ENCODE measurements around the gene TMEM184B.

TMEM184B gene

GRCh38 chr22:38193580-38193979 is 79.2 kb downstream of the TMEM184B start:
- Mint-ChIP-seq H3K4me1 (peaks cover 29% of the 10 kb centered on the region), H3K27me3 (ENCODE audit: low read depth, poor library complexity) (peaks cover 15% of the 10 kb centered on the region), H3K27ac (no peak overlapping the region), H3K36me3 (ENCODE audit: low read depth) (no peaks in the 10 kb centered on the region), H3K4me3 (no peak overlapping the region), H3K9me3 (no peaks in the 10 kb centered on the region)
- no peak for TF ChIP-seq CTCF (IDR thresholded peaks at IDR 0.05)
- DNase-seq: no peak

GRCh38 chr22:38192475-38192863 is 80.3 kb downstream of the TMEM184B start:
- H3K27ac Mint-ChIP-seq: peak overlapping the region; percentile 87
- no peaks in the 10 kb centered on the region for H3K9me3 Mint-ChIP-seq
- H3K27me3 Mint-ChIP-seq (ENCODE audit: low read depth, poor library complexity): peaks cover 15% of the 10 kb centered on the region
- DNase-seq: no peak
- H3K4me1 Mint-ChIP-seq: peaks cover 32% of the 10 kb centered on the region
- no peak for TF ChIP-seq CTCF (IDR thresholded peaks at IDR 0.05)
- H3K4me3 Mint-ChIP-seq: no peak overlapping the region
- H3K36me3 Mint-ChIP-seq (ENCODE audit: low read depth): no peaks in the 10 kb centered on the region

GRCh38 chr22:38191731-38192474 is 80.9 kb downstream of the TMEM184B start:
- H3K27me3 Mint-ChIP-seq (ENCODE audit: low read depth, poor library complexity): peaks cover 15% of the 10 kb centered on the region
- H3K4me1 Mint-ChIP-seq: peaks cover 35% of the 10 kb centered on the region
- no peaks in the 10 kb centered on the region for H3K36me3 Mint-ChIP-seq (ENCODE audit: low read depth)
- H3K27ac Mint-ChIP-seq: peak overlapping the region; percentile 5
- no peak for TF ChIP-seq CTCF (IDR thresholded peaks at IDR 0.05)
- no peak for DNase-seq
- no peak overlapping the region for H3K4me3 Mint-ChIP-seq
- H3K9me3 Mint-ChIP-seq: no peaks in the 10 kb centered on the region

GRCh38 chr22:38191055-38191454 is 81.8 kb downstream of the TMEM184B start:
- Mint-ChIP-seq H3K27ac (no peak overlapping the region), H3K36me3 (ENCODE audit: low read depth) (no peaks in the 10 kb centered on the region), H3K4me3 (no peak overlapping the region), H3K27me3 (ENCODE audit: low read depth, poor library complexity) (peaks cover 15% of the 10 kb centered on the region), H3K4me1 (peaks cover 42% of the 10 kb centered on the region), H3K9me3 (no peaks in the 10 kb centered on the region)
- TF ChIP-seq CTCF (IDR thresholded peaks at IDR 0.05): no peak
- DNase-seq: no peak

GRCh38 chr22:38190581-38190980 is 82.2 kb downstream of the TMEM184B start:
- Mint-ChIP-seq H3K4me1 (peaks cover 42% of the 10 kb centered on the region), H3K27ac (no peak overlapping the region), H3K27me3 (ENCODE audit: low read depth, poor library complexity) (peaks cover 15% of the 10 kb centered on the region), H3K36me3 (ENCODE audit: low read depth) (no peaks in the 10 kb centered on the region), H3K4me3 (no peak overlapping the region), H3K9me3 (no peaks in the 10 kb centered on the region)
- TF ChIP-seq CTCF (IDR thresholded peaks at IDR 0.05): no peak
- DNase-seq: no peak

GRCh38 chr22:38189104-38189503 is 83.7 kb downstream of the TMEM184B start:
- Mint-ChIP-seq H3K36me3 (ENCODE audit: low read depth) (no peaks in the 10 kb centered on the region), H3K27ac (no peak overlapping the region), H3K4me1 (peaks cover 50% of the 10 kb centered on the region), H3K27me3 (ENCODE audit: low read depth, poor library complexity) (peaks cover 13% of the 10 kb centered on the region), H3K9me3 (no peaks in the 10 kb centered on the region), H3K4me3 (no peak overlapping the region)
- TF ChIP-seq CTCF (IDR thresholded peaks at IDR 0.05): no peak
- no peak for DNase-seq

Measured in nephron progenitor cell (in vitro differentiated cells).